A549 (cell line): ENCODE measurements around the gene EDNRA. TPM values are rescaled to one million over a fixed set of nuclear protein-coding genes. Genes with fewer than 3 reads are reported as not detected.

Experiments
- ATAC-seq, 2 experiments: fragments of 200-7000 bp in 1 of 2; fragments of >200 bp in 1 of 2; cut with Nextera tagmentation in 1 of 2; cut with Tn5 transposase in 1 of 2; 3 replicates each; pipeline versions ENCODE4 v1.8.0 to v1.9.1; 2018 to 2020; ENCODE audit warnings: mild to moderate bottlenecking in 1 of 2, moderate library complexity in 1 of 2
- CTCF ChIA-PET: fragments of 300-600 bp; sonication (Branson Sonifier 250); formaldehyde crosslinking; extraction: SDS; loops from one replicate; lab custom pipeline; 2021; ENCODE audit warnings: antibody characterized with exemption, inconsistent platforms; lab: Yijun Ruan, JAX
- POLR2A ChIA-PET: fragments of 350-600 bp; formaldehyde crosslinking; extraction: SDS; loops from one replicate; lab custom pipeline; 2021; ENCODE audit warnings: antibody characterized with exemption, inconsistent platforms; lab: Yijun Ruan, JAX
- DNase-seq, 2 experiments: peaks; one replicate each; pipeline versions ENCODE4 v3.0.0 to v3.0.0-alpha.2; 2011 to 2016; ENCODE audit warnings: low read depth in 1 of 2, low spot score in 1 of 2
- FAIRE-seq: peaks from 2 replicates; lab custom pipeline; 2011; peaks lifted over from hg19 to GRCh38; lab: Jason Lieb, UNC
- H3K27ac ChIP-seq, 2 experiments: fragments of >200 bp; sonication (Bioruptor Twin); formaldehyde crosslinking; 3 replicates each; pipeline ENCODE4 v1.5.1; 2016 to 2017
- H3K4me1 ChIP-seq: fragments of >200 bp; sonication (Bioruptor Twin); formaldehyde crosslinking; 3 replicates; pipeline ENCODE4 v1.6.1; 2016
- H3K4me2 ChIP-seq: fragments of >200 bp; sonication (Bioruptor Twin); formaldehyde crosslinking; 3 replicates; pipeline ENCODE4 v1.6.1; 2016
- H3K4me3 ChIP-seq: fragments of >200 bp; sonication (Bioruptor Twin); formaldehyde crosslinking; 3 replicates; pipeline ENCODE4 v1.5.1; 2016
- H3K9me3 ChIP-seq: fragments of >200 bp; sonication (Bioruptor Twin); formaldehyde crosslinking; 3 replicates; pipeline ENCODE4 v1.6.1; 2016
- BHLHE40 ChIP-seq: IDR thresholded peaks from 2 replicates; pipeline ENCODE4 v1.6.1; 2012; ENCODE audit warnings: low read depth, low read length, inconsistent platforms
- CHD2 ChIP-seq: fragments of 150-350 bp; IDR thresholded peaks from 2 replicates; pipeline ENCODE4 v1.6.1; 2014; ENCODE audit warnings: low read length; ENCODE audit not compliant: partially characterized antibody
- CTCF ChIP-seq: fragments of >200 bp; sonication (Bioruptor Twin); formaldehyde crosslinking; IDR thresholded peaks from 3 replicates; pipeline ENCODE4 v1.5.1; 2016
- EP300 ChIP-seq, 2 experiments: fragments of >200 bp; sonication (Bioruptor Twin); formaldehyde crosslinking; IDR thresholded peaks; 2 replicates in 1 of 2; 3 replicates in 1 of 2; pipeline ENCODE4 v1.6.1; 2016 to 2017
- ESRRA ChIP-seq: fragments of 150-350 bp; IDR thresholded peaks from 2 replicates; pipeline ENCODE4 v1.6.1; 2014; ENCODE audit warnings: mild to moderate bottlenecking, low read length, borderline replicate concordance
- FOSL2 ChIP-seq, 2 experiments: fragments of 450-650 bp in 1 of 2; fragments of >200 bp in 1 of 2; sonication (Bioruptor Twin) in 1 of 2; formaldehyde crosslinking; IDR thresholded peaks; 2 replicates each; pipeline versions ENCODE4 v1.5.0 to v1.6.1; 2016 to 2020; ENCODE audit warnings: mild to moderate bottlenecking in 1 of 2, moderate library complexity in 1 of 2
- HMGXB4 ChIP-seq: fragments of 250-450 bp; sonication (Bioruptor Pico); IDR thresholded peaks from 2 replicates; pipeline ENCODE4 v1.5.0; 2021; ENCODE audit warnings: mild to moderate bottlenecking, moderate library complexity, borderline replicate concordance
- HOXA7 ChIP-seq: fragments of 250-450 bp; sonication (Bioruptor Pico); IDR thresholded peaks from 2 replicates; pipeline ENCODE4 v1.5.0; 2020; ENCODE audit warnings: mild to moderate bottlenecking, moderate library complexity
- REST ChIP-seq: fragments of 200-600 bp; sonication (generic); IDR thresholded peaks from 2 replicates; pipeline ENCODE4 v1.6.1; 2016; ENCODE audit warnings: antibody characterized with exemption, mild to moderate bottlenecking, moderate library complexity
- TP53 ChIP-seq: fragments of 250-450 bp; sonication (Bioruptor Pico); IDR thresholded peaks from 2 replicates; pipeline ENCODE4 v1.5.0; 2021; ENCODE audit warnings: mild to moderate bottlenecking, moderate library complexity
- USF2 ChIP-seq: fragments of 450-650 bp; IDR thresholded peaks from 2 replicates; pipeline ENCODE4 v1.6.1; 2014; ENCODE audit warnings: antibody characterized with exemption
- ZFP36 ChIP-seq: fragments of 450-650 bp; IDR thresholded peaks from 2 replicates; pipeline ENCODE4 v1.6.1; 2014; ENCODE audit warnings: borderline replicate concordance; ENCODE audit not compliant: partially characterized antibody
- ZSCAN20 ChIP-seq: fragments of 250-450 bp; sonication (Bioruptor Pico); IDR thresholded peaks from 2 replicates; pipeline ENCODE4 v1.8.0; 2022; ENCODE audit warnings: mild to moderate bottlenecking, moderate library complexity
- whole genome bisulfite sequencing: methylation state at CpG from one replicate; pipeline ENCODE4 v1.1.6; 2017; ENCODE audit errors: missing lambda C conversion rate; 5-methylcytosine and 5-hydroxymethylcytosine counted together
- polyA plus RNA-seq, 4 experiments: library from polyadenylated mRNA; depleted of rRNA in 3 of 4; stranded (reverse); fragments of >200 nt; fragmentation: RNase III in 1 of 4; extraction: RNeasy Plus Mini Kit Qiagen cat#74134 plus additional on column Dnase treatment in 1 of 4; gene quantifications; 2 replicates in 3 of 4; 3 replicates in 1 of 4; pipeline ENCODE4 v1.2.3, GENCODE V29; 2011 to 2017

The EDNRA gene
- polyA plus RNA-seq, 2 of the 4 experiments (the other 2 are of a cell fraction) = 0.09 to 0.40 TPM

DNA sequence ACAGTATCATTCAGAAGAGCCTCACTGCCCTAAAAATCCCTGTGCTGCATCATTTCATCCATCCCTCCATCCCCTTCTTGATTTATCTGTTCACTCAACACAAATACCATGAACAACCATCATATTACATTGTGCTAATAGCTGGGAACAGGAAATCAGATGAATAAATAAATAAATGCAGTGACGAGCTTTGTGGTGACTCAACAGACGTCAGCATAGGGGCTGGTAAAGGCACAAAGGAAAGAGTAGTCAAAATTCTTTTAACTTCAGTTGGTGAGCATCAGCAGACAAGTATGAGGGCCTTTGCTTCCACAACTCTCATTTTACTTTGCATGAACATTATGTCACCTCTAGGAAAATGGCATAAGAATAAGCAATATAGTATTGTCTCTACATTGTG, 65.5 kb downstream of the EDNRA start:
- 29% methylated on average over 2 of the region's 2 CpGs for WGBS
- FAIRE-seq = no peak
- peak; percentile 56 to 65; a peak in 5 of 6 replicates for ATAC-seq
- CTCF ChIA-PET = interaction anchor here (1.0 kb wide), 1 partner anchor 28 kb away, joined by 4 read pairs; no protein-coding TSS in a partner anchor
- Histone ChIP-seq H3K4me2 (peak overlapping the region; percentile 1; the same call in 1 of the 3 replicates), H3K9me3 (no peaks in the 10 kb centered on the region), H3K4me3 (no peak overlapping the region), H3K27ac (no peak overlapping the region), H3K4me1 (no peaks in the 10 kb centered on the region)
- POLR2A ChIA-PET = no interaction called here
- TF ChIP-seq EP300 (IDR thresholded peaks at IDR 0.05) = no peak
- TF ChIP-seq USF2 = no peak
- TF ChIP-seq TP53 (CRISPR knock-in tag) = no peak
- TF ChIP-seq FOSL2 (IDR thresholded peaks at IDR 0.05) = no peak
- peak; percentile 48 for TF ChIP-seq FOSL2 (CRISPR knock-in tag; IDR thresholded peaks at IDR 0.05)
- TF ChIP-seq ZSCAN20 (CRISPR knock-in tag) = 0 out of 2 replicates have a peak, but pooled peaks have one; percentile 7
- TF ChIP-seq CHD2 = no peak
- DNase-seq = peak; percentile 14 to 57

- no peak overlapping the region for H3K27ac ChIP-seq
Observed at GRCh38 chr4:147547314-147548056, 66.6 kb downstream of the EDNRA start.

GRCh38 chr4:147548256-147548655, 67.4 kb downstream of the EDNRA start:
- ChIA-PET POLR2A (no interaction called here), CTCF (interaction anchor here (1.1 to 1.4 kb wide), 3 partner anchors 29 to 388 kb away, joined by 3 to 5 read pairs (median 3); no protein-coding TSS in a partner anchor)
- FAIRE-seq = no peak
- no peak overlapping the region for H3K4me2 ChIP-seq
- H3K4me1 ChIP-seq = no peaks in the 10 kb centered on the region
- no peak for ATAC-seq
- no peak for DNase-seq
- 88% methylated on average over 2 of the region's 2 CpGs for WGBS
- no peak for TF ChIP-seq ESRRA
- no peak for TF ChIP-seq FOSL2 (IDR thresholded peaks at IDR 0.05)
- no peak for TF ChIP-seq FOSL2 (CRISPR knock-in tag; IDR thresholded peaks at IDR 0.05)
- TF ChIP-seq REST = no peak
- TF ChIP-seq ZFP36 = no peak
- no peak for TF ChIP-seq HOXA7 (CRISPR knock-in tag)
- no peak for TF ChIP-seq BHLHE40
- no peak for TF ChIP-seq CTCF
- H3K4me3 ChIP-seq = no peak overlapping the region
- H3K27ac ChIP-seq = no peak overlapping the region
- no peaks in the 10 kb centered on the region for H3K9me3 ChIP-seq

More at GRCh38 chr4:147547314-147548056, 66.6 kb downstream of the EDNRA start:
- ChIA-PET POLR2A (interaction anchor here (0.6 kb wide), 3 partner anchors 8 to 439 kb away, joined by 3 to 4 read pairs (median 4); no protein-coding TSS in a partner anchor), CTCF (interaction anchor here (0.6 to 1.4 kb wide), 3 partner anchors 12 to 450 kb away, joined by 3 to 5 read pairs (median 4); no protein-coding TSS in a partner anchor)
- no peak for TF ChIP-seq HMGXB4 (CRISPR knock-in tag)
- no peak overlapping the region for H3K4me2 ChIP-seq
- ATAC-seq (peak in 1 of 2 experiments; percentile 23; a peak in 1 of 6 replicates), FAIRE-seq (no peak), DNase-seq (peak in 1 of 2 experiments; percentile 10)
- no peak overlapping the region for H3K4me3 ChIP-seq
- no peaks in the 10 kb centered on the region for H3K4me1 ChIP-seq
- no peaks in the 10 kb centered on the region for H3K9me3 ChIP-seq
- WGBS = 80% methylated on average over 4 of the region's 4 CpGs
